ENCODE measurements around the gene TAAR9. TPM values are rescaled to one million over a fixed set of nuclear protein-coding genes. Genes with fewer than 3 reads are reported as not detected.

Gene TAAR9
- total RNA-seq, 1 donor from 2014 or later, result not detected

GRCh38 chr6:132587424-132587823 lies 49.3 kb downstream of the TAAR9 start:
- Mint-ChIP-seq H3K27ac (ENCODE audit: unreplicated experiment) (no peak overlapping the region), H3K4me3 (ENCODE audit: unreplicated experiment) (no peak overlapping the region), H3K36me3 (ENCODE audit: low read depth) (no peaks in the 10 kb centered on the region), H3K27me3 (ENCODE audit: low read depth) (peaks cover 31% of the 10 kb centered on the region), H3K4me1 (ENCODE audit: low read depth) (no peaks in the 10 kb centered on the region), H3K9me3 (ENCODE audit: low read depth) (no peaks in the 10 kb centered on the region)
- no peak for DNase-seq (ENCODE audit: low spot score)
- TF ChIP-seq CTCF (IDR thresholded peaks at IDR 0.05), result no peak

Other genes starting within 250 kb of the TAAR9 start
- gene MOXD1, start 136.8 kb upstream of the TAAR9 start, total RNA-seq, result 9.0 to 14.3 TPM (median 9.1 TPM) in 3 replicates
- 58.2 to 69.3 TPM (median 66.5 TPM) in 3 replicates for gene STX7, start 25.2 kb upstream of the TAAR9 start, total RNA-seq
- gene TAAR8, start 14.4 kb downstream of the TAAR9 start, total RNA-seq, result not detected in 3 replicates
- gene TAAR6, start 32.0 kb downstream of the TAAR9 start, total RNA-seq, result not detected in 3 replicates
- gene TAAR5, start 51.5 kb downstream of the TAAR9 start, total RNA-seq, result not detected in 3 replicates
- not detected in 3 replicates for gene TAAR2, start 86.0 kb downstream of the TAAR9 start, total RNA-seq
- gene TAAR1, start 120.9 kb downstream of the TAAR9 start, total RNA-seq, result not detected in 3 replicates
- gene VNN1, start 175.8 kb downstream of the TAAR9 start, total RNA-seq, result not detected in 3 replicates
- gene VNN2, start 219.6 kb downstream of the TAAR9 start, total RNA-seq, result not detected in 3 replicates